OCI-LY3 (cell line): Measurements from ENCODE around the gene SNX25.

Experiments
- CTCF ChIP-seq: fragments of 200-600, 300-600 bp; sonication (generic); IDR thresholded peaks from 2 replicates; pipeline ENCODE4 v1.5.1; 2014; ENCODE audit warnings: antibody characterized with exemption, low read length, low read depth
- EZH2phosphoT487 ChIP-seq: fragments of 200-600 bp; shearing (Covaris generic); IDR thresholded peaks from 2 replicates; pipeline ENCODE4 v1.6.1; 2018; ENCODE audit warnings: antibody characterized with exemption, mixed run types, low read depth

GRCh38 chr4:185384930-185385331 lies 175.5 kb downstream of the SNX25 start:
- TF ChIP-seq CTCF (no peak), EZH2phosphoT487 (no peak)
